GM12878 (cell line): ENCODE results near the gene HS3ST2. TPM values are rescaled to one million over a fixed set of nuclear protein-coding genes. Genes with fewer than 3 reads are reported as not detected.
A peak's percentile ranks its signal among the peaks of the same experiment; 100 is the strongest.

Experiments used
- BRCA1 ChIP-seq: IDR thresholded peaks from 2 replicates; pipeline ENCODE4 v1.6.1; 2011; ENCODE audit warnings: low read depth, low read length, improper control_type of control experiment
- CBX3 ChIP-seq: fragments of 200-600 bp; sonication (generic); IDR thresholded peaks from 2 replicates; pipeline ENCODE4 v1.6.1; 2016; ENCODE audit warnings: low read depth, borderline replicate concordance
- CTCF ChIP-seq, 3 experiments: IDR thresholded peaks in 2 of 3; conservative IDR thresholded peaks in 1 of 3; 2 replicates each; pipeline ENCODE4 v1.5.1; 2011; ENCODE audit warnings: low read depth in 3 of 3, low read length in 3 of 3, mild to moderate bottlenecking in 3 of 3, control low read depth in 2 of 3, moderate library complexity in 2 of 3, inconsistent platforms in 1 of 3, mixed read lengths in 1 of 3; ENCODE audit not compliant: control insufficient read depth in 2 of 3, insufficient read depth in 1 of 3; ENCODE audit errors: extremely low read depth in 1 of 3
- E2F4 ChIP-seq: IDR thresholded peaks from 2 replicates; pipeline ENCODE4 v1.6.1; 2012; ENCODE audit warnings: low read depth, low read length, improper control_type of control experiment
- IRF4 ChIP-seq: IDR thresholded peaks from 2 replicates; pipeline ENCODE4 v1.6.1; 2011; ENCODE audit warnings: low read depth, low read length
- MAX ChIP-seq: IDR thresholded peaks from 2 replicates; pipeline ENCODE4 v1.6.1; 2012; ENCODE audit warnings: low read depth, low read length, improper control_type of control experiment
- NFYA ChIP-seq: IDR thresholded peaks from 2 replicates; pipeline ENCODE4 v1.6.1; 2011; ENCODE audit warnings: low read depth, mild to moderate bottlenecking, low read length, improper control_type of control experiment, borderline replicate concordance
- RAD51 ChIP-seq: fragments of 450-650 bp; IDR thresholded peaks from 2 replicates; pipeline ENCODE4 v1.6.1; 2016; ENCODE audit warnings: moderate library complexity, mild to moderate bottlenecking, inconsistent platforms
- SMC3 ChIP-seq: IDR thresholded peaks from 2 replicates; pipeline ENCODE4 v1.6.1; 2011; ENCODE audit warnings: low read length, improper control_type of control experiment, borderline replicate concordance
- USF1 ChIP-seq: IDR thresholded peaks from 2 replicates; pipeline ENCODE4 v1.6.1; 2011; ENCODE audit warnings: borderline replicate concordance, low read depth, mild to moderate bottlenecking, moderate library complexity, mixed read lengths, low read length; ENCODE audit not compliant: insufficient read depth; ENCODE audit errors: extremely low read length
- polyA plus RNA-seq, 11 experiments: library from polyadenylated mRNA; depleted of rRNA in 4 of 11; unstranded in 6 of 11; stranded (reverse) in 5 of 11; fragments of >200 nt; fragmentation: Nextera tagmentation in 4 of 11; fragmentation: Illumina TruSeq in 1 of 11; extraction: Ambion mirVana in 4 of 11; extraction: Trizol in 1 of 11; gene quantifications; 1 replicate in 1 of 11; 2 replicates in 10 of 11; pipeline versions ENCODE4 v1.2.1 to v1.2.3, GENCODE V29; 2011 to 2016; ENCODE audit warnings: inconsistent platforms in 2 of 11, missing spikeins in 2 of 11, low read depth in 1 of 11
- total RNA-seq, 4 experiments: library from RNA; depleted of rRNA in 3 of 4; stranded (reverse); fragments of >200 nt in 3 of 4; fragmentation: Illumina TruSeq in 1 of 4; extraction: Trizol in 1 of 4; gene quantifications; 2 replicates each; pipeline versions ENCODE4 v1.2.1 to v1.2.3, GENCODE V29; 2013 to 2021

The HS3ST2 gene
- total and polyA plus RNA-seq, 10 of the 15 experiments (the other 5 are each of a cell fraction or from before 2014, with no cell fraction given), result not detected

GRCh38 chr16:22948603-22949368 lies 134.8 kb downstream of the HS3ST2 start (continued):
- peak; percentile 42 for TF ChIP-seq USF1
- 0 out of 2 replicates have a peak, but pooled peaks have one; percentile 21 for TF ChIP-seq IRF4
- no peak for TF ChIP-seq CBX3
- no peak for TF ChIP-seq BRCA1
- TF ChIP-seq CTCF (IDR thresholded peaks at IDR 0.05 in 2 of 3, conservative IDR thresholded peaks at IDR 0.05 in 1 of 3; ENCODE audit: control insufficient read depth in 2 of 3, extremely low read depth in 1 of 3, insufficient read depth in 1 of 3, low read depth in 3 of 3, low read length in 3 of 3), result peak; percentile 65 to 74 (median 72); a peak in 5 of 6 replicates
- TF ChIP-seq SMC3, result peak; percentile 60
- TF ChIP-seq NFYA, result no peak
- TF ChIP-seq RAD51, result peak; percentile 46; the same call in 1 of the 2 replicates
- no peak for TF ChIP-seq E2F4
- TF ChIP-seq MAX, result peak; percentile 76; the same call in 1 of the 2 replicates
